NK-92 (cell line): Measurements from ENCODE around the gene ASAP3.

Source experiments
- DNase-seq: peaks from one replicate; lab custom pipeline; 2025; ENCODE audit not compliant: unreplicated experiment; lab: John Stamatoyannopoulos, UW

The ASAP3 gene

DNA sequence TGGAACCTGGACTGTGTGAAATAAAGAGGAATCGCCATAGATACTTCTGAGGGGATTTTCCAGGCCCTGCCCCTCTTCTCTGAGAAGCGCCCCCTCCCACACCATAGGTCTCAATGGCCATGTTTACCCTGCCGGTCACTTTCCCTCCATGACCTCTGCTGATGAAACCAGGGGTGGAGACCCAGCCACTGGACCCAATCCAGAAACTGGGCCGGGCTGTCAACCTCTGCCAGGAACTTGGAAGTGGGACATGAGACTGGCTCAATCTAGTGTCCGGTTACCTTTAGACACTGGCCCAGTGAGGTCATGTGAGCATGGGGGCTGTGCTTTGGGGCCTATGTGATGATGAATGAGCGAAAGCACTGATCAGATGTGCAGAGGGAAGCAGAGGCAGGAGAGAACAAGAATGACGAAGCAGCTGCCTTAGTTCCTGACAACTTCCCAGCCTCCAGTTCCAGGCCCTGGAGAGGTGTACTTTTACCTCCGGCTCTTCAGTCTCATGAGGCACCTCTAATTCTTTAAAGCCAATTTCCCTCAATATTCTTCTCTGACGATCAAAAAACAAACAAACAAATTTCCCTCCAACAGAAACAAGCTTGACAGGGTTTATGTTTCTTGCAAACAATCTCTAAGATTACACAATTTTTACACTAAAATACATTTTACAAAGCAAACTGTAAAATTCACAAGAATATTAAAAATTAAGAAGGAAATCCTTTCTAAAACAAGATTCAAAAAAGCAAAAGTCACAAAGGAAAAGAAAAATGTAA, 4.9 kb downstream of the ASAP3 start:
- no peak for DNase-seq

DNA sequence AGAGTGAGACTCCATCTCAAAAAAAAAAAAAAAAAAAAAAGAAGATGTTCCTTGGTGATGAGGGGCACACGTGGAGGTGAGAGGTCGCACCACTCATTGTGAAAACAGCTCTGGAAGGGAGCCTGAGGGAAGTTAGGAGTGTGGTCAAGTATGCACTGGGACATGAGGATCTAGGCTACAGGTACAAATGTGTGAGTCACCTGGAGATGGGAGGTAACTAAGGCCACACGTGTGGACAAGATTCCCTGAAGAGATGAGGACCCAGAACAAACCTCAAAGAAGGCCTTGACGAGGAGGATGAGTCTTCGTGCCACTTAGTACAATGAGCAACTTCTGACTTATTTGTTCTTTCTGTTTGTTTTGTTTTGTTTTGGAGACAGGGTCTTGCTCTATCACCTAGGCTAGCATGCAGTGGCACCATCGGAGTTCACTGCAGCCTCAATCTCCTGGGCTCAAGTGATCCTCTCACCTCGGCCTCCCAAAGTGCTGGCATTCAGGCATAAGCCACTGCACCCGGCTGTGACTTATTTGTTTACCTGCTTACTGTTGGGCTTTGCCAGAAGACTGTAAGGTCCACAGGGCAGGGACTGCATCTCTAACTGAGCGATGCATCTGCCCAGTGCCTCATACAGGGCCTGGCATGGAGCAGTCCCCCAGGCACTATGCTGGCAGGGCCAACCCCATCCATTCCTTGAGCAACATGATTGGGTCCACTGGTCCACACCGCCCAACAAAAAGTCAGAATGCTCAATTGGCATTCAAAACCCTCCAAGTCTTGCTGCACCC, 6.4 kb downstream of the ASAP3 start:
- no peak for DNase-seq

DNA sequence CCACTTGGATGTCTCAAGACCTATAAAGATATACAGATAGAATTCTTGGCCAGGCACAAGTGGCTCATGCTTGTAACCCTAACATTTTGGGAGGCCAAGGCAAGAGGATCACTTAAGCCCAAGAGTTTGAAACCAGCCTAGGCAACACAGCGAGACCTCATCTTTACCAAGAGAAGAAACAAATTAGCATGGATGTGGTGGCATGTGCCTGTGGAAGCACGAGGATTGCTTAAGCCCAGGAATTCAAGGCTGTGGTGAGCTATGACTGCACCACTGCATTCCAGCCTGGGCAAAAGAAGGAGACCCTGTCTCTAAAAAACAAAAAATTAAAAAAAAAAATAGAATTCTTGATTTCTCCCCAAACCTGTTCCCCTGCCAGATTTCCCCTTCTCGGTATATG, 8.3 kb downstream of the ASAP3 start:
- no peak for DNase-seq

DNA sequence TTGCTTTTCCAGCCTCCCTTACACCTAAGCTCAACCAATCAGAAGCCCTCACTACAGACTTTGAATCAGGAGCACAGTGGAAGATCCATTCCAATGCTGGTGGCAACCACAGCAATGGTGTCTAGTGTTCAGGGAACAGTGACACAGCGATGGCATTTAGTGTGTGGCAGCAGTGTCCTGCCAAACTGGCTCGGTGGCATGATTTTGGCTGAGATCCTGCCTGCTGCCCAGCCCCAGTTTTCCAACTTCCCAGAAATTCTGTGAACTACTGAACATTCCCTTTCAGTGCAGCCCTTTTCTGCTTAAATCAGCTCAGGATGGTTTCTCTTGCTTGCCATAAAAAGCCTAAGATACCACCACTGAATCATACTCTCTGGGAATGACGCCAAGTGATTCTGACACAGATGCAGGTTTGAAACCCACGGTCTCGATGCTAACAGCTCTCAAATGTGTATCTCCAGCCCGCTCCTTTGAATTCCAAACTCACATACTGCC, 8.8 kb downstream of the ASAP3 start:
- no peak for DNase-seq

DNA sequence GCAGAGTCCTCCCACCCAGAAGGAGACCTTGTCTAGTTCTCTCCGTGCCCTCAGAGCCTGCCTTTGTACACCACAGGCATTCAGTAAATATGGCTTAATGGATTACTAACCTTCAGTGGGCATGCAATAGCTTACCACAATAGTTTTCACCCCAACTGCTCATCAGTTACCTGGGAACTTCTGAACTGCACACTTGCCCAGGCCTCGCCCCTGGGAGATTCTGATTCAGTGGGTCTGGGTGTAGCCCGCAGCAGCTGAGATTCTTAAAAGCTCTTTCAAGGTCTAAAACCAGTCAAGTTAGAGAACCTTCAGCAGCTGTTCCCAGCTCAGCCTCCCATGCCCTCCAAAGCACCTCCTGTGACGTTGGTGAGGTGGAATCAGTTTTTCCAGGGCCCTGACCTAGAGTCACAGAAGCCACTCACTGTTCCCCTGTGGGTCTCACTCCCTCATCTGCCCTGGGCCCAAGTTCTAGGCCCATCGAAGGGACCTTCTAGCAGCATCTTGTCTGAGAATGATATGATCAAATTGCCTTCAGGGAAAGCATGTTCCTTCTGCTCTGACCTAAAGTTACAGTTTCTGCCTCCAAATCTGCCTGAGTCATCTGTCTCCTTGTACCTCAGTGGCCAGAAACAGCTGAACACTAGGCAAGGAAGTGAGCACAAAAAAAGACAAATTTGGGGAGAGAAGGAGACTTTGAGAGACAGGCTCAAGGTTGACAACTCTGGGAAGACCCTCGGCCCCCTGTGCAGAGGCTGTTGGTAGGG, 10.8 kb downstream of the ASAP3 start:
- no peak for DNase-seq

DNA sequence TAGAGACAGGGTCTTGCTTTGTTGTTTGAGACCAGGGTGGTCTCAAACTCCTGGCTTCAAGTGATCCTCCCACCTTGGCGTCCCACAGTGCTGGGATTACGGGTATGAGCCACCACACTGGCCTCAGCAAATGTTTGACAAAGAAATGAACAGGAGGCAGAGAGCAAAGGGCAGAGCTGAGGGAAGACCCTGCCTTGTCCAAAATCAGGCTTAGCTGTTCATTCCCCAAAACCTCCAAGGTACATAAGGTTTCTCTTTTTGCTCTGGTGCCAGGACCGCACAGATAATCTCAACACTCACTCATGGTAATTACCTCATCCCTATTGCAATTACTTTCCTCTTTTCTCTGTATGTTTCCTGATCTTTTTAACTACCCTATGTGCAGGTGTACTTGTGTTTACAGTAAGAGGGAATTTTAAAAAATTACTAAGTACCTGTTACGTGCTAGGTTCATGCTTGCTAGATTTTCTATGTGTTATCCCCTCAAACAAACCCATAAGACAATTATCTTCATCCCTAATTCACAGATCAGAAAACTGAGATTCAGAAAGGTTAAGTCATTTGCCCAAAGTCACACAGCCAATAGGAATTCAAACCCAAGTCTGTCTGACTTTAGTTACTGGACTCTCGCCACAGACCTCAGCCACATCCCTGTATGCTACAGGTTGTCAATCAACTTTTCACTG, 11.5 kb downstream of the ASAP3 start:
- no peak for DNase-seq

DNA sequence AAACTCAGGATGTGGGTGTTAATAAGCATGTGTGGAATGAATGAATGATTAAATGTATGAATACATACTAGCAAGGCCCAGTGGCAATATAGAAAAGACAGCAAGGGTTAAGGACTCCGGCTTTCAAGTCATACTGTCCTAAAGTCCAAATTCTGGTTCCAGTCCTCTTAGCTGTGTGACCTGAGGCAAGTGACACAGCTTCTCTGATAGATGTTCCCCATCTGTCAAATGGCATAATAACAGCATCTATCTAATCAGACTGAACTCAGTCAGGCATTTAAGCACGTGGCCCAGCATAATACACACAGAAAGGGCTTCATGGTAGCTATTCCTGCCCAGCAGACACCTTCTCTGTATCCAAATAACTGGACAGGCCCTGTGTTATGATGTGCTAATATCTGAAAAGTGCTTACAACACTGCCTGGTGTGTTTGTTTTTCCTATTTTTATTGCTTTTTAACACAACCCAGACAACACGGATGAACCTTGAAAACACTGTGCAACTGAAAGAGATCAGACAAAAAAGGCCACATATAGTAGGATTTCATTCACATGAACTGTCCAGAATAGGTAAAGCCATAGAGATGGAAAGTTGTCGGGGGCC, 12.4 kb downstream of the ASAP3 start:
- no peak for DNase-seq

DNA sequence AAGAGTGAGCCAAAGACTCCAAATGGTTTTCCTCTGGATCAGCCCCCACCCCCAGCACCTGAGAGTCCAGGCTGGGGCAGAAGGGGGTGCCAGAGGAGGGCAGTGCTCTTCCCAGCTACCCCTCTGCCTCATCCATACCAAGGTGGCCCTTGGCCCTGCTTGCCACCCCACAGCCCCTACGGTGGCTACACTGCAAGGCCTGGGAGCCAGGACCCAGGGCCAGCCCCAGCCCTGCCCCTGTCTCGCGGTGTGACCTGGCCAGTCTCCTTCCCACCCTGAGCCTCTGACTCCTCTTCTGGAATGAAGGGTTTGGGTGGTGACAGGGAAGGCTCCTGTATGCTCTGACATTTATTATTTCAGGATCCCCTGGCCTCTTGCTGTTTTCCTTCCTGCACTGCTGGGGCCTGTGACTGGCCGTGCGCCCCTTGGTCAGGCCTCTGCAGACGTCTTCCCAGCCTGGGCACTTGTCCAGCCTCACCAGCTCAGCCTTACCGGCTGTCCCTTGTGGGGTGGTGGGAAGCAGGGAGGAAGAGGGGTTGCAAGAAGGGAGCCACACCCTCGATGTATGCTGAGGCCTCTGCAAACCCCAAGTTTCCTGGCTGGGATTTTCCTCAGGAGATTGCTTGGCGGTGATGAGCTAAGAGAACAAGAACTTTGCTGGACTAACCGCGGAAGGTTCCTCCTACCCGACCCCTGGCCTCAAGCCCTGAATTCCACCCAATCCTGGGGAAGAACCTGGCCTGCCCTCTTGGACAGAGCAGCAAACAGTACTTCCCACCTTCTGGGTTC, 13.5 kb downstream of the ASAP3 start:
- DNase-seq, result no peak

DNA sequence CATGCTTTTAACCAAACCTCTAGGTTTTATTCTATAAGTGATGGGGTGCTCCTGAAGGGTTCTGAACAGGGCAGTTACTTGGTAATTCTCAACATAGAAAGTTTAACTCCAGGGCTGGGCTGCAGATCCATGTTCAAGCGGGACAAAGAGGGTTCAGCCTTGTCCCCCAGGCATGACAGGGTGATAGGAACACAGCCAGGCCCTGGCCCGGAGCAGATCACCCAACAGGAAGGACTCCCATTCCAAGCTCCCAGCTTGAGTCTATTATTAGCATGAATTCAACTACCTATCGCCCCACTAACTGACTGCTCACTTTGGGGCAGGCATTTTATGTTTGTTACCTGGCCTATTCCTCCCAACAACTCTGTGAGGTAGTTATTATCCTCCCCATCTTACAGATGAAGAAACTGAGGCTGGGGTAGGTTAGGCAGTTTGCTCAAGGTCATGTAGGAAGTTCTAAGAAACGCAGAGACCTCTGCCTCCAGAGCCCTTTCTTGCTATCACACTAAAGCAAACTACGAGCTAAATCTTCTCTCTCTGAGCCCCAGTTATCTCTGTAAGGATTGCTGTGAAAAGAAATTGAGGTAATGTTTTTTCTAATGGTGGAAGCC, 14.5 kb downstream of the ASAP3 start:
- no peak for DNase-seq

DNA sequence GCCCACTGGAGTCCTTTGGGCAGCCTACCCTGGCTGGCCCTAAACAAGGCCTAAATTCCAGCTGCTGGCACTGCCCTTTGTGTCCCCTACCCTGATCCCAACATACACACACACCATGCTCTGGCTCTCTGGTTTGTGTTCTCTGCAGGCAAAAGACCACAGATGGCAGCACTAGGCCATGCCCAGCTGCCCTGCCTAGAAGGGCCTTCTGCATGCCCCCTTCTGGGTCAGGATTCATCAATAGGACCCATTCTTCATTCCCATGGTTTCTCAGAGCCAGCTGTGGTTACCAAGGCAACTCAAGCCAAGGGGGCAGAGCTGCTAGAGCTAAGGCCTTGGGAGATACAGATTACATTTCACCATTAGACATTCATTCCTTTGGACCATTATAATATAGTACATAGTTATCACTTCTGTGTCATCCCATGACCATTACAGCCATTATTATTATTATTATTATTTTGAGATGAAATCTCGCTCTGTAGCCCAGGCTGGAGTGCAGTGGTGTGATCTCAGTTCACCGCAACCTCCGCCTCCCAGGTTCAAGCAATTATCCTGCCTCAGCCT, 17.5 kb downstream of the ASAP3 start:
- no peak for DNase-seq

DNA sequence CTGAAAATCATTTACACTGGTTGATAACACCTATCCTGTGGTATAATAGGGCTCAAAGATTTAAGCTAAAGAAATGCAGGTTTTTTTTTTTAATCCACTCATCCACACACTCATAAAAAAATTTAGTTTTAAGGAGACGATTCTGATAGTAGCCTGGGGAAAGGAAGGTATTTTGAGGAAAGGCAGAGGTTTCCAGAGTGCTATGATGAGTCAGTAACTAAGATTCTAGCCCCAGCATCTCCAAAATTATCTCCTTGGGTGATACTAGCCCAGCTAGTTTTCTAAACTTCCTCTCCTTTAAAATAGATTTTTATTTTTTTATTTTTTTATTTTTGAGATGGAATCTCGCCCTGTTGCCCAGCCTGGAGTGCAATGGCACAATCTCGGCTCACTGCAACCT, 20.7 kb downstream of the ASAP3 start:
- DNase-seq, result no peak

DNA sequence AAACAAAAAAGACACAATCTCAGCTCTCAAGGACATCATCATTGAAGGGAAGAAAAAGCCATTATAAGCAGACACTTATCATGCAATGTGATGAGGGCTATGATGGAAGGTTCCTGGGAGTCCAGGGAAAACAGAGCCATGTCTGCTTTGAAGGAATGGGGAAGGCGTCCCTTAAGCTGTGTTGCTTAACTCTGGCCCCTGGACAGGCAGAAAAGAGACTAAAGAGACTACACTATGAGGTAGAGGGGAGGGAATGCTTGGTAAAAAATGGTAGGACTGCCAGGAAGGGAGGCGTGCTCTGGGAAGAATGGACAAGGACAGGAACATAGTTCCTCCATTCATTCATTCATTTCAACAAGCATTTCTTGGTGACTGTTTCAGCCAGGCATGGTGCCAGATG, 21.2 kb downstream of the ASAP3 start:
- DNase-seq, result no peak

DNA sequence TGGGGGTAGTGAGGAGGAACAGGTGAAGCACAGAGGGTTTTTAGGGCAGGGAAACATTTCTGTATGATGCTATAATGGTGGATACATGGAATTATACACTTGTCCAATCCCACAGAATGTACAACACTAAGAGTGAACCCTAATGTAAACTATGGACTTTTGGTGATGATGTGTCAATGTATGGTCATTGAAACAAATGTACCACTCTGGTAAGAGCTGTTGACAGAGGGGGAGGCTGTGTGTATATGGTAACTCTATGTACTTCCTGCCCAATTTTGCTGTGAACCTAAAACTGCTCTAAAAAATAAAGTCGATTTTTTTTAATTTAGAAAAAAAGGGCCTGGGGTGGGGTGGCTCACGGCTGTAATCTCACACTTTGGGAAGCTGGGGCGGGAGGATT, 22.9 kb downstream of the ASAP3 start:
- no peak for DNase-seq

DNA sequence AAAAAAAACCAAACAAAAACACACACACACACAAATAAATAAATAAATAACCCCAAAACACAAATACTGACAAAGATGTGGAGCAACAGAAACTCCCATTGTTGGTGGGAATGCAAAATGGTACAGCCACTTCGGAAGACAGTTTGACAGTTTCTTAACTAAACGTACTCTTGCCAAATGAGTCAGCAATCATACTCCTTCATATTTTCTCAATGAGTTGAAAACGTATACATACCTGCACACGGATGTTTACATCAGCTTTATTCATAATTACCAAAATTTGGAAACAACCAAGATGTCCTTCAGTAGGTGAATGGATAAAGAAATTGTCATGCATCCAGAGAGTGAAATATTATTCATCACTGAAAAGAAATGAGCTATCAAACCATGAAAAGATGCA, 23.5 kb downstream of the ASAP3 start:
- no peak for DNase-seq

DNA sequence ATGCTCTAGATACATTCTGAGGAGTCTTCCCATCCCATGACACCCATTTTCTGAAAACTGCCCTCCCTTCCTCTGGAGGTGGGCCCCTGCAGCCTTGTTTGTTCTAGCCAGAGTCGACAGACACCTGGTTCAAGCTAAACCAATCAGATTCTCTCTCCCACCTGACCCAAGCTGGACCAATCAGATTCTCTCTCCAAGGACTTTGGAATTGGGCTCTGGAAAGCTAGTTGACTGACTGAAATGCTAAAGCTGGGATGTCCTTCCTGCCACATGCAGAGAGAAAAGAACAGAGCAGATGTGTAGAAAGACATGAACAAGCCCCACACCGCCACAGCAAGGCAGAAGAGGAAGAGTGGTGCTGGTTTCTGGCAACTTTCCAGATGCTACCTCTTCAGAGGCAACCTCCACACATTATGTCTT, 24.6 kb downstream of the ASAP3 start:
- DNase-seq, result no peak

DNA sequence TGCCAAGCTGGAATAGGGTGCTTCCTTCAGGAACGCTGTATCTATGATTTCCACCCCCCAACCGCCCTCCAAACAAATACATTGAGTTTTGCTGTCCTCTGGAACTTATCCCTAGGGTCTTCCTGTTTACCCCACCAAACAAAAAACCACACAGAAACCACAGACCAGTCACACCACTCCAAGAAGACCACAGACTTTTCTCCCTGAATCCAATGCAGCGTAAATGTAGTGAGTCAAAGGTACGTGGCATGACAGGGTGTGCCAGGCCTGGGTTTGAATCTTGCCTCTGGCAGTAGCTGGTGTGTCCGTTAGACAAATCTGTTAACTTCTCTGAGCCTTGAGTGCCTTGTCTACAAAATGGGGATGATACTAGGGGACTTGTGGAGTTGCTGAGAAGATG, 27.8 kb downstream of the ASAP3 start:
- no peak for DNase-seq

DNA sequence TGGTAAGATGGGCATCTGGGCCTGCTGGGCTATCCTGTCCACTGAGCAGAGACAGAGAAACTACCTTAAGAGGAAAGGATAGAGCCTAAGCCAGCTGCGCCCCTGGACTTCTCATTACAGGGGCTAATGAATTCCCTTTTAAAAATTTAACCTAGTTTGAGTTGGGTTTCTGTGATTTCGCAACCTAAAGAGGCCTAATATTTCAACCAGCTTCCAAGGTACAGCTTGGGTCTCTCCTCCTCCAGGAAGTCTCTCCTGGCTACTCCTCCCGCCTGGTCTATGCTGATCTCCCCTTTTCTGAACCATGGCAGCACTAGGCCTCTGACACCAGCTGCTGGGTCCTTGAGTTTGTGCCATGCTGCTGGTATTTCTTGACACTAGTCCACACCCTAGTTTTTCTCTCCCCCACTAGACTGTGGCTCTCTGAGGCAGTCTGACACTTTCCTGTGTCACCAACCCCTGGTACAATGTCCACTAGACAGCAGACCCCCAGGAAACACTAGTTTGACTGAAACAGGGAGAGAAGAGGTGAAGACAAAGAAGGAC, 30.5 kb downstream of the ASAP3 start:
- DNase-seq, result no peak

DNA sequence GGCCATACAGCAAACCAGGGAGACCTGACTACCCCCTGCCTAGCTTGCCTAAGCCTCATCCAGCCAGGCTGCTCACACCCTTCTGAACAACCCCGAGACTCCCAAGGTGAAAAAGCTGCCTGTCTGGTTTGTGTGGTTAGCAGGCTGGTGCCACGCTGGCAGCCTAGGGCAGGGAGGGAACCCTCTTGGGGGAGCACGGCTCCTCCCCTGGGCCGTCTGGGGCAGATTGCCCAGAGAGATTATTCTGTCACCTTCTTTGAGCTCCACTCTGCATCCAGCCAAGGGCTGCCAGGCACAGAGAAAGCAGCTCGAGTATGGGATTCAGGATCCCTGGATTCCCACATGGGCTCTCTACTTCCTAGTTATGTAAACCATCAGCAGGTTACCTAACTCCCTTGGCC, 32.0 kb downstream of the ASAP3 start:
- no peak for DNase-seq

DNA sequence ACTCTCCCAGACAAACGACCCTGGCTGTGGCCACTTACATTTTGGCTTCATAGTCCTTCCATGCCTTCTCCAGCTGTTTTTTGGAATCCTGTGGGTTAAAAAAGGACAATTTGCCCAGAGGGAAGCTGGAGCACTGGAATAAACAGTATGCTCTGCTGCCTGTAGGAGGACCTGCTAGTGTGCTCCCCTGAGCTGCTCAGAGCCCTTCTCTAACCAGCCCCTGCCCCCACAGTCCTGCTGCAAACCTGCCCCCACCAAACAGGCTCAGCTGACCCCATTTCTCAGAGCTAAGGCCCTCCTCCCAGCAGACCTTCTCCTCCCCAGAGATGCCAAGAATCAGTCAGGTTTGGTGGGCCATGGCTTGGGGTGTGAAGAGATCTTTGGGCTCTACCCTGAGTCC, 32.5 kb downstream of the ASAP3 start:
- DNase-seq, result no peak
